GM23338 (cell line): ENCODE data around the gene CRISPLD2. TPM values are rescaled to one million over a fixed set of nuclear protein-coding genes. Genes with fewer than 3 reads are reported as not detected.

Source experiments
- ATAC-seq: fragments of 200-7000 bp; cut with Tn5 transposase; 3 replicates; pipeline ENCODE4 v1.9.1; 2020
- DNase-seq: peaks from one replicate; pipeline ENCODE4 v3.0.0-alpha.2; 2015; ENCODE audit warnings: low spot score
- H2AFZ ChIP-seq: fragments of 200-600 bp; sonication (generic); 2 replicates; pipeline ENCODE4 v1.8.0; 2016; ENCODE audit warnings: antibody characterized with exemption, mild to moderate bottlenecking, moderate library complexity
- H3F3A ChIP-seq: fragments of 200-600 bp; sonication (generic); replicated peaks from 2 replicates; pipeline ENCODE4 v1.8.0; 2017; ENCODE audit warnings: antibody characterized with exemption, mixed run types, low read depth
- H3K27ac ChIP-seq: fragments of 200-600 bp; sonication (generic); 2 replicates; pipeline ENCODE4 v1.6.1; 2016; ENCODE audit warnings: low read depth
- H3K27me3 ChIP-seq: fragments of 200-600 bp; sonication (generic); 2 replicates; pipeline ENCODE4 v1.8.0; 2016; ENCODE audit warnings: mild to moderate bottlenecking, mixed run types, moderate library complexity; ENCODE audit not compliant: insufficient read depth
- H3K36me3 ChIP-seq: fragments of 200-600 bp; sonication (generic); 2 replicates; pipeline ENCODE4 v1.8.0; 2016; ENCODE audit warnings: mild to moderate bottlenecking; ENCODE audit not compliant: insufficient read depth
- H3K4me1 ChIP-seq: fragments of 200-600 bp; sonication (generic); 2 replicates; pipeline ENCODE4 v1.8.0; 2016; ENCODE audit warnings: mild to moderate bottlenecking, moderate library complexity; ENCODE audit not compliant: insufficient read depth
- H3K4me2 ChIP-seq: fragments of 200-600 bp; sonication (generic); 2 replicates; pipeline ENCODE4 v1.7.1; 2017; ENCODE audit warnings: mixed run types
- H3K4me3 ChIP-seq: fragments of 200-600 bp; sonication (generic); 2 replicates; pipeline ENCODE4 v1.6.1; 2016; ENCODE audit warnings: mixed run types
- H3K79me2 ChIP-seq: fragments of 200-600 bp; sonication (generic); replicated peaks from 2 replicates; pipeline ENCODE4 v1.8.0; 2017; ENCODE audit warnings: mild to moderate bottlenecking; ENCODE audit not compliant: insufficient read depth
- H3K9me2 ChIP-seq: fragments of 200-600 bp; sonication (generic); 2 replicates; pipeline ENCODE4 v1.8.0; 2017; ENCODE audit not compliant: insufficient read depth
- H4K20me1 ChIP-seq: fragments of 200-600 bp; sonication (generic); replicated peaks from 2 replicates; pipeline ENCODE4 v1.8.0; 2017; ENCODE audit warnings: mild to moderate bottlenecking; ENCODE audit not compliant: insufficient read depth
- H3K27ac Mint-ChIP-seq: 2 replicates; pipeline ENCODE4 v1.8.0; 2020; ENCODE audit warnings: inconsistent platforms, mild to moderate bottlenecking, moderate library complexity, mixed read lengths
- H3K27me3 Mint-ChIP-seq: 3 replicates; pipeline ENCODE4 v1.8.0; 2022; ENCODE audit warnings: low read depth, mild to moderate bottlenecking, moderate library complexity, mixed read lengths, inconsistent platforms; ENCODE audit not compliant: insufficient read depth, poor library complexity
- H3K36me3 Mint-ChIP-seq: 3 replicates; pipeline ENCODE4 v1.8.0; 2021; ENCODE audit warnings: low read depth, mild to moderate bottlenecking, inconsistent platforms, moderate library complexity, mixed read lengths
- H3K4me1 Mint-ChIP-seq: 3 replicates; pipeline ENCODE4 v1.8.0; 2020; ENCODE audit warnings: mild to moderate bottlenecking, inconsistent platforms, mixed read lengths
- H3K4me3 Mint-ChIP-seq: 3 replicates; pipeline ENCODE4 v1.8.0; 2021; ENCODE audit warnings: moderate library complexity, mild to moderate bottlenecking, inconsistent platforms, mixed read lengths
- H3K9me3 Mint-ChIP-seq: 3 replicates; pipeline ENCODE4 v1.8.0; 2020; ENCODE audit warnings: moderate library complexity, mild to moderate bottlenecking, inconsistent platforms, mixed read lengths
- CREB1 ChIP-seq: fragments of 250-450 bp; sonication (Bioruptor Pico); IDR thresholded peaks from 2 replicates; pipeline ENCODE4 v1.5.0; 2020; ENCODE audit warnings: low read depth, mild to moderate bottlenecking, moderate library complexity
- CTCF ChIP-seq, 2 experiments: fragments of 200-600 bp in 1 of 2; sonication (generic) in 1 of 2; conservative IDR thresholded peaks; 2 replicates each; pipeline versions ENCODE4 v1.5.1 to v1.6.1; 2016 to 2017; ENCODE audit warnings: antibody characterized with exemption in 2 of 2, low read depth in 2 of 2, mild to moderate bottlenecking in 2 of 2, moderate library complexity in 1 of 2
- ETS1 ChIP-seq: IDR thresholded peaks from 2 replicates; pipeline ENCODE4 v1.6.1; 2016; ENCODE audit warnings: antibody characterized with exemption
- EZH2 ChIP-seq: fragments of 200-600 bp; sonication (generic); IDR thresholded peaks from one replicate; pipeline ENCODE4 v1.8.0; 2017; ENCODE audit warnings: antibody characterized with exemption, mild to moderate bottlenecking, low read depth; ENCODE audit not compliant: unreplicated experiment
- NANOG ChIP-seq: IDR thresholded peaks from 2 replicates; pipeline ENCODE4 v1.6.1; 2016; ENCODE audit warnings: antibody characterized with exemption, borderline replicate concordance
- POLR2AphosphoS5 ChIP-seq: IDR thresholded peaks from 2 replicates; pipeline ENCODE4 v1.6.1; 2016; ENCODE audit warnings: antibody characterized with exemption, low read depth
- REST ChIP-seq: IDR thresholded peaks from one replicate; pipeline ENCODE4 v1.6.1; 2018; ENCODE audit warnings: antibody characterized with exemption; ENCODE audit not compliant: unreplicated experiment
- ZNF114 ChIP-seq: fragments of 250-450 bp; sonication (Bioruptor Pico); IDR thresholded peaks from 2 replicates; pipeline ENCODE4 v1.5.0; 2020; ENCODE audit warnings: mild to moderate bottlenecking, moderate library complexity
- ZNF331 ChIP-seq: fragments of 250-450 bp; sonication (Bioruptor Pico); IDR thresholded peaks from 2 replicates; pipeline ENCODE4 v1.5.0; 2020; ENCODE audit warnings: low read depth, mild to moderate bottlenecking, moderate library complexity
- polyA plus RNA-seq: library from polyadenylated mRNA; unstranded; fragments of >200 nt; fragmentation: Nextera tagmentation; extraction: Ambion mirVana; gene quantifications from 2 replicates; pipeline ENCODE4 v1.2.1, GENCODE V29; 2016
- total RNA-seq: library from RNA; depleted of rRNA; stranded (reverse); fragments of >200 nt; shearing (Covaris generic); gene quantifications from 2 replicates; pipeline ENCODE4 v1.2.3, GENCODE V29; 2014

The CRISPLD2 gene
- total and polyA plus RNA-seq, 2 experiments from 2014 or later: 2.6 to 8.3 TPM

GRCh38 chr16:84875846-84876245 lies 56.1 kb downstream of the CRISPLD2 start:
- Histone ChIP-seq H4K20me1 (no peaks in the 10 kb centered on the region), H3K36me3 (0 out of 2 replicates have a peak, but pooled peaks cover 4% of the 10 kb centered on the region), H2AFZ (no peak overlapping the region), H3K27me3 (no peaks in the 10 kb centered on the region), H3K79me2 (no peaks in the 10 kb centered on the region), H3K9me2 (no peaks in the 10 kb centered on the region), H3F3A (no peaks in the 10 kb centered on the region), H3K4me1 (no peaks in the 10 kb centered on the region), H3K27ac (no peak overlapping the region), H3K4me2 (no peak overlapping the region), H3K4me3 (no peak overlapping the region)
- Mint-ChIP-seq H3K27me3 (peaks cover 11% of the 10 kb centered on the region), H3K27ac (no peak overlapping the region), H3K4me3 (no peak overlapping the region), H3K4me1 (peaks cover 5% of the 10 kb centered on the region; the same call in 2 of the 3 replicates), H3K36me3 (peaks cover 5% of the 10 kb centered on the region; the same call in 2 of the 3 replicates), H3K9me3 (no peaks in the 10 kb centered on the region)
- ATAC-seq (no peak), DNase-seq (no peak)
- no peak for TF ChIP-seq EZH2
- no peak for TF ChIP-seq POLR2AphosphoS5
- TF ChIP-seq NANOG: no peak
- no peak for TF ChIP-seq CREB1
- no peak for TF ChIP-seq ZNF114 (CRISPR knock-in tag)
- no peak for TF ChIP-seq ZNF331 (CRISPR knock-in tag)

- ATAC-seq: peak; percentile 80
- peak; percentile 37 for DNase-seq
- no peak overlapping the region for H3K27ac ChIP-seq
- H3K4me3 Mint-ChIP-seq: no peak overlapping the region
- H3K36me3 Mint-ChIP-seq: peaks cover 9% of the 10 kb centered on the region; the same call in 2 of the 3 replicates
- H3K79me2 ChIP-seq: no peaks in the 10 kb centered on the region
- H3K4me1 ChIP-seq: no peaks in the 10 kb centered on the region
- no peaks in the 10 kb centered on the region for H3K9me3 Mint-ChIP-seq
- H3K4me3 ChIP-seq: no peak overlapping the region
- H3K27me3 Mint-ChIP-seq: peaks cover 11% of the 10 kb centered on the region
- no peak overlapping the region for H2AFZ ChIP-seq
- peaks cover 5% of the 10 kb centered on the region; the same call in 2 of the 3 replicates for H3K4me1 Mint-ChIP-seq
- H4K20me1 ChIP-seq: no peaks in the 10 kb centered on the region
- H3F3A ChIP-seq: no peaks in the 10 kb centered on the region
- H3K36me3 ChIP-seq: 0 out of 2 replicates have a peak, but pooled peaks cover 4% of the 10 kb centered on the region
- H3K27me3 ChIP-seq: no peaks in the 10 kb centered on the region
- no peak overlapping the region for H3K27ac Mint-ChIP-seq
- no peak overlapping the region for H3K4me2 ChIP-seq
- H3K9me2 ChIP-seq: no peaks in the 10 kb centered on the region
- TF ChIP-seq POLR2AphosphoS5 (no peak), ZNF331 (CRISPR knock-in tag) (no peak), ZNF114 (CRISPR knock-in tag) (no peak), NANOG (no peak), ETS1 (no peak), CTCF (conservative IDR thresholded peaks at IDR 0.05; ENCODE audit: low read depth in 2 of 2) (no peak), REST (no peak), EZH2 (no peak)
Measured at GRCh38 chr16:84876873-84877606, 57.3 kb downstream of the CRISPLD2 start.
